MM.1S (cell line): ENCODE results near the gene BAIAP3.

ENCODE experiments used
- EZH2 ChIP-seq: fragments of 300-600 bp; sonication (generic); optimal IDR thresholded peaks from 2 replicates; pipeline ENCODE3; 2017; ENCODE audit warnings: low read depth, mild to moderate bottlenecking, antibody characterized with exemption, low read length, mixed read lengths
- EZH2phosphoT487 ChIP-seq: fragments of 300-600 bp; sonication (generic); IDR thresholded peaks from 2 replicates; pipeline ENCODE4 v1.6.1; 2018; ENCODE audit warnings: antibody characterized with exemption, low read length
- TF ChIP-seq, protein P1 (sequence below): fragments of 300-600 bp; sonication (generic); IDR thresholded peaks from 2 replicates; pipeline ENCODE4 v1.5.1; 2016; ENCODE audit warnings: antibody characterized with exemption, low read length, mixed read lengths

DNA sequence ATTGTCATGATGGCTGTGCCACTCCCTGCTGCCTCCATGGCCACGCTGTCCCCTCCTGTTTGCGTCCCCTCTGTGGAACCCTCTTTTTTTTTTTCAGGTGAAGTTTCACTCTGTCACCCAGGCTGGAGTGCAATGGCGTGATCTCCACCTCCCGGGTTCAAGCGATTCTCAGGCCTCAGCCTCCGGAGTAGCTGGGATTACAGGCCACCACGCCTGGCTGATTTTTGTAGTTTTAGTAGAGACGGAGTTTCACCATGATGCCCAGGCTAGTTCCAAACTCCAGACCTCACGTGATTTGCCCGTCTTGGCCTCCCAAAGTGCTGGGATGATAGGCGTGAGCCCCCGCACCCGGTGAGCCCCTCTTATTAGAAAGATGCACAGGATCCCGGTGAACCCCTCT lies 35.0 kb upstream of the BAIAP3 start:
- TF ChIP-seq, protein P1, sequence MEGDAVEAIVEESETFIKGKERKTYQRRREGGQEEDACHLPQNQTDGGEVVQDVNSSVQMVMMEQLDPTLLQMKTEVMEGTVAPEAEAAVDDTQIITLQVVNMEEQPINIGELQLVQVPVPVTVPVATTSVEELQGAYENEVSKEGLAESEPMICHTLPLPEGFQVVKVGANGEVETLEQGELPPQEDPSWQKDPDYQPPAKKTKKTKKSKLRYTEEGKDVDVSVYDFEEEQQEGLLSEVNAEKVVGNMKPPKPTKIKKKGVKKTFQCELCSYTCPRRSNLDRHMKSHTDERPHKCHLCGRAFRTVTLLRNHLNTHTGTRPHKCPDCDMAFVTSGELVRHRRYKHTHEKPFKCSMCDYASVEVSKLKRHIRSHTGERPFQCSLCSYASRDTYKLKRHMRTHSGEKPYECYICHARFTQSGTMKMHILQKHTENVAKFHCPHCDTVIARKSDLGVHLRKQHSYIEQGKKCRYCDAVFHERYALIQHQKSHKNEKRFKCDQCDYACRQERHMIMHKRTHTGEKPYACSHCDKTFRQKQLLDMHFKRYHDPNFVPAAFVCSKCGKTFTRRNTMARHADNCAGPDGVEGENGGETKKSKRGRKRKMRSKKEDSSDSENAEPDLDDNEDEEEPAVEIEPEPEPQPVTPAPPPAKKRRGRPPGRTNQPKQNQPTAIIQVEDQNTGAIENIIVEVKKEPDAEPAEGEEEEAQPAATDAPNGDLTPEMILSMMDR, result no peak
- TF ChIP-seq EZH2 (no peak), EZH2phosphoT487 (no peak)
